Measurements from ENCODE around the gene NUAK2. TPM values are rescaled to one million over a fixed set of nuclear protein-coding genes. Genes with fewer than 3 reads are reported as not detected.

The NUAK2 gene
- polyA plus RNA-seq, 3 donors, result 9.1 to 44.9 (median 21.9) TPM

GRCh38 chr1:205354259-205355074 is 32.9 kb upstream of the NUAK2 start:
- Histone ChIP-seq H3K27me3 (ENCODE audit: control insufficient read depth in 2 of 2, insufficient read depth in 2 of 2, low read length in 2 of 2) (peaks cover 2 to 4% of the 10 kb centered on the region in 2 donors), H3K36me3 (replicated peaks in 1 of 2; ENCODE audit: control insufficient read depth in 1 of 2, insufficient read depth in 2 of 2, low read length in 2 of 2) (no peaks in the 10 kb centered on the region), H3K4me2 (replicated peaks; ENCODE audit: extremely low read depth, low read length, poor library complexity, severe bottlenecking) (no peak overlapping the region), H2AFZ (ENCODE audit: insufficient read depth, low read depth, low read length, poor library complexity, severe bottlenecking) (no peak overlapping the region), H3K27ac (ENCODE audit: low read depth in 1 of 2, low read length in 2 of 2) (no peak overlapping the region), H3K79me2 (ENCODE audit: insufficient read depth, low read length) (no peaks in the 10 kb centered on the region), H4K20me1 (ENCODE audit: insufficient read depth, low read length) (no peaks in the 10 kb centered on the region), H3K9me3 (replicated peaks in 1 of 2; ENCODE audit: control insufficient read depth in 1 of 2, insufficient read depth in 1 of 2, low read length in 2 of 2) (no peaks in the 10 kb centered on the region), H3K4me1 (ENCODE audit: control insufficient read depth in 1 of 2, insufficient read depth in 2 of 2, low read length in 2 of 2) (peaks cover under 1 to 1% of the 10 kb centered on the region in 2 donors), H3K4me3 (replicated peaks in 1 of 3; ENCODE audit: low read depth in 2 of 3, low read length in 3 of 3) (no peak overlapping the region), H3K9ac (ENCODE audit: insufficient read depth, low read length, poor library complexity, severe bottlenecking) (no peak overlapping the region)
- DNase-seq, result peak; percentile 35 to 51 (median 42)
- no peak overlapping the region for H3K27ac Mint-ChIP-seq
- peaks cover 5% of the 10 kb centered on the region for H3K4me1 Mint-ChIP-seq
- peaks cover 5 to 28% (median 21%) of the 10 kb centered on the region in 3 donors for H3K27me3 Mint-ChIP-seq (ENCODE audit: low read depth in 3 of 3)
- H3K4me3 Mint-ChIP-seq, result no peak overlapping the region
- intact Hi-C loops (cut with micrococcal nuclease), result loop anchor here in 1 of 2 donors (1.0 kb wide), 1 partner anchor 170 kb away; no protein-coding TSS in a partner anchor
- 92% methylated on average over 1 of the region's 5 CpGs for WGBS (ENCODE audit: insufficient coverage)
- H3K9me3 Mint-ChIP-seq, result no peaks in the 10 kb centered on the region
- no peaks in the 10 kb centered on the region for H3K36me3 Mint-ChIP-seq
- TF ChIP-seq CTCF (IDR thresholded peaks at IDR 0.05), result peak; percentile 90

GRCh38 chr1:205353612-205354011 is 32.1 kb upstream of the NUAK2 start:
- no peak for TF ChIP-seq CTCF (IDR thresholded peaks at IDR 0.05)
- no peak overlapping the region for H2AFZ ChIP-seq (ENCODE audit: insufficient read depth, low read depth, low read length, poor library complexity, severe bottlenecking)
- H3K4me2 ChIP-seq (replicated peaks; ENCODE audit: extremely low read depth, low read length, poor library complexity, severe bottlenecking), result no peak overlapping the region
- no peak overlapping the region for H3K9ac ChIP-seq (ENCODE audit: insufficient read depth, low read length, poor library complexity, severe bottlenecking)
- H3K9me3 ChIP-seq (replicated peaks in 1 of 2; ENCODE audit: control insufficient read depth in 1 of 2, insufficient read depth in 1 of 2, low read length in 2 of 2), result no peaks in the 10 kb centered on the region
- peaks cover 3 to 4% of the 10 kb centered on the region in 2 donors for H3K4me1 ChIP-seq (ENCODE audit: control insufficient read depth in 1 of 2, insufficient read depth in 2 of 2, low read length in 2 of 2)
- Mint-ChIP-seq H3K9me3 (no peaks in the 10 kb centered on the region), H3K4me1 (peaks cover 11% of the 10 kb centered on the region), H3K27ac (no peak overlapping the region), H3K27me3 (ENCODE audit: low read depth in 3 of 3) (peaks cover 3 to 24% (median 13%) of the 10 kb centered on the region in 3 donors), H3K4me3 (no peak overlapping the region), H3K36me3 (no peaks in the 10 kb centered on the region)
- no peak overlapping the region for H3K27ac ChIP-seq (ENCODE audit: low read depth in 1 of 2, low read length in 2 of 2)
- 94% methylated on average over 2 of the region's 6 CpGs for WGBS (ENCODE audit: insufficient coverage)
- no peaks in the 10 kb centered on the region for H3K36me3 ChIP-seq (replicated peaks in 1 of 2; ENCODE audit: control insufficient read depth in 1 of 2, insufficient read depth in 2 of 2, low read length in 2 of 2)
- no peaks in the 10 kb centered on the region for H3K79me2 ChIP-seq (ENCODE audit: insufficient read depth, low read length)
- H3K4me3 ChIP-seq (replicated peaks in 1 of 3; ENCODE audit: low read depth in 2 of 3, low read length in 3 of 3), result no peak overlapping the region
- peaks cover 2% of the 10 kb centered on the region in 2 donors for H3K27me3 ChIP-seq (ENCODE audit: control insufficient read depth in 2 of 2, insufficient read depth in 2 of 2, low read length in 2 of 2)
- no peak for DNase-seq
- no peaks in the 10 kb centered on the region for H4K20me1 ChIP-seq (ENCODE audit: insufficient read depth, low read length)
- intact Hi-C loops (cut with micrococcal nuclease), result loop anchor here in 1 of 2 donors (1.0 kb wide), 1 partner anchor 171 kb away; no protein-coding TSS in a partner anchor
